GM18508 (cell line): Measurements from ENCODE around the gene BLMH.
"Not testable (repeated sequence)": the region's sequence is repeated elsewhere in the genome, so short reads cannot be mapped to it uniquely, and the experiment has no call there.

Experiments
- ATAC-seq: cut with Tn5 transposase; IDR thresholded peaks from one replicate; pipeline ENCODE4 v1.9.1; 2021; ENCODE audit warnings: moderate number of reproducible peaks; ENCODE audit not compliant: insufficient read depth, unreplicated experiment

BLMH gene

GRCh38 chr17:30234296-30234695 lies 57.4 kb downstream of the BLMH start:
- no peak for ATAC-seq

- ATAC-seq = no peak
These were observed 58.8 kb downstream of the BLMH start for GRCh38 chr17:30232824-30233427.

DNA sequence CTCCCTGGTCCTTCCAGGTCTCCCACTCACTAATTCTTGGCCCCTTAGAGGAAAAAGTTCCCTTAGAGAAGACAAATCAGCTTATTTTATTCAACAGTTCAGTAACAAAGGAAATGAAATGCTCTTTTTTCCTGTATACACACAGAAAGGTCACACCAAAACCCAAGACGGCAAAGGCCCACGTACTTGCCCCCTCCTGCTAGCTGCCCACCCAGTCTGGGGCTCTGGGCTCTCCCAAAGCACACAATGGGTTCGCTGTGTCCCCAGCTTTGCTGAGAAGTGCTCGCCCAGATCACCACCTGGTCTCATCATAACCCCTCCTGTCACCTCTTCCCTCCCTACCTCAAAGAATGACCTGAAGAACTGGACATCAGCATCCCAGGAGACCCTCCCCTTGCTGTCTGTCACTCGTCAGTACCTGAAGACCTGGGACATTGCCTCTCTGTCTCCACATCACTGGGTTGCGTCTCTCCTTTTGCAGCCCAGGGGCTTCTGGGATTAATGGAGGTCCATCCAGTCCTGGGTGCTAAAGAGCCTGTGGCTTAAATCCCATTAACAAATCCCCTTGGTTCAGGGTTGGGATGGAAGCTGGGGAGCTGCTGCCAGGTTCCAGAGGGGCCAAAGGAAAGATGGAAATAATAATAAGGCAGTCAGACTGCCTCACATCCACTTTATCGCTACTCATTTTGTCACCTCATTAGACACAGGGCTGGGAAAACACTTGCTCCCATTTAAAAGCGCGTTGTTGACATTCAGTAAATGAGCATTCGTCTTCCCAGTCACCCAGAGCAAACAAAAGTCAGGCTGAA lies 59.5 kb downstream of the BLMH start:
- ATAC-seq = no peak

GRCh38 chr17:30230596-30231125 lies 61.1 kb downstream of the BLMH start:
- ATAC-seq = no peak

- not testable (repeated sequence) for ATAC-seq
These were observed 61.7 kb downstream of the BLMH start for GRCh38 chr17:30230009-30230408.

DNA sequence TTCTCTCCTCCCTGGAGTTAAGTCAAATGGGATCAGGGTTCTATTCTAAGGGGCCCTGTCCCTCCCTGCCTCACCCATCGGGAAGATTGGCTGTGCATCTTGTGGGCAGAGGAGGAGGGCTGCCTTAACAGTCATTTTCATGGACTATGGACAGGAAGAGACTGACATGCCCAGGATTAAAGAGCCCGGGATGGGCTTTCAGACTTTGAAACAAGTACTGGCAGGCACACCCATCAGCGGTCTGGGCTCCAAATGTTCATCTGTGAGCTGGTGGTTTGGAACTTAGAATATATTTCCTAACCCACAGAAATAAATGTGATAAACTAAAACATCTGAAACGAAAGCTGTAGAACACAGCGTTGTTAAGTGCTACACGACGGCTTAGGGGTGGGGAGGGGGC lies 62.7 kb downstream of the BLMH start:
- ATAC-seq = no peak

DNA sequence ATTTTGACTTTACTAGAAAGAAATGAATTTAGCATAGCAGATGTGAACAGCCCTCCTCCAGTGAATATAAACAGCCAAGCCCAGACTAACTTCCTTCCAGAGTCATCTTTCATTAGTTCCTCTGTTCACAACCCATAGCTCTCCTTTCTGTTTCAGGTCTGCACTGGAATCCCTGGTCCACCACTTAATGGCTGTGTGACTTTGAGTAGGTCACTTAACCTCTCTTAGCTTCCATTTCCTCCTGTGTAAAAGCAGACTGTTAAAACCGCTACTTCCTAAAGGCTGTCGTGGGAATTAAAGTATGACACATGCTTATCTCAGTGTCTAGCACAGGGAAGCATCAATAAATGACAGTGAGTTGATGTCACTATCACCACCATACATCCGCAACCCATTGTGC lies 63.7 kb downstream of the BLMH start:
- ATAC-seq = no peak

GRCh38 chr17:30226878-30227277 lies 64.9 kb downstream of the BLMH start:
- ATAC-seq = no peak

DNA sequence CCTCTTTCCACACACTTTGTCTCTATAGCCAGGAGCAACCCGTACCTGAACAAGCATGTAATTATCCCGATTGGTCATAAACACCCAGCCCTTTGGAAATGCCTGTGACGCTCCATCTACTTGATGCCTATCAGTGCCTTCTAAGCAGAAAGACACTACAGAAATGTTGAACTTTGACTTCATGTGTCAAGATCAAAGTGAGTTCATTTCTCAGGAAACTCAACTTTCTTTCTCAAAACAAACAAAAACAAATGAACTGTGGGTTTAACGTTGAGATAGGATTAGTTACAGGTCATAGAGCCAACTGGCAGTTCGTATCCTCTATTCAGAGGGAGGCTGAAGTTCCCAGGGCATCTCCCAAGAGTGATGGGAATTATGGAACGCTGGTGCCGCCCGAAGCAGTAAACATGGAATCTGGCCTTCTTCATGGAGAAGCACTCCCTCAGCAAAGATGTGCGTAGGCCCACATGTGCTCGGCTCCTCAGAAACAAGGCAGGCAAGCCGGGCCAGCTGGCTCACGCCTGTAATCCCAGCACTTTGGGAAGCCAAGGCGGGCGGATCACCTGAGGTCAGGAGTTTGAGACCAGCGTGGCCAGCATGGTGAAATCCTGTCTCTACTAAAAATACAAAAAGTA lies 65.7 kb downstream of the BLMH start:
- no peak for ATAC-seq

GRCh38 chr17:30225112-30225511 lies 66.6 kb downstream of the BLMH start:
- no peak for ATAC-seq

DNA sequence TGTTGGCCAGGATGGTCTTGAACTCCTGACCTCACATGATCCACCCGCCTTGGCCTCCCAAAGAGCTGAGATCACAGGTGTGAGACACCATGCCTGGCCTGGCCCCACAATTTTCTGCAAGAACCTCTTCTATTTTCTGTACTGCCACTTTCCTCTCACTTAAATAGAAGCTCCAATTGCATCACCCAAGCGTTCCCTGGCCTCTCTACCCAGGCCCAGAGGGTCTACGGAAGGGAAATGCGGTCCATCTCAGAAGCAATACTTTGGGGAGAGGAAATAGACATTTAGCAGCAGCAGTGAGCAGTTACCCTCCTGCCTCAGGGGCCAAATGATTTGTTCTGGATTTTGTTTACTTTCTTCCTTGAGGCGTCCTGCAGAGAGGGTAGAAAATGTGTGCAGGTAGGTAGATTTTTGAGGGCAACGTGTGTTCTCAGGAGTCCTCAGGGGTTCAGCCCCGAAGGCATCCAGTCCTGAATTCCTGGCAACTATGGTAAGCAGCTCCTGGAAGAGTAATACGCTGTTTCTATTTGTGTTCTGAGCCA lies 67.3 kb downstream of the BLMH start:
- no peak for ATAC-seq

DNA sequence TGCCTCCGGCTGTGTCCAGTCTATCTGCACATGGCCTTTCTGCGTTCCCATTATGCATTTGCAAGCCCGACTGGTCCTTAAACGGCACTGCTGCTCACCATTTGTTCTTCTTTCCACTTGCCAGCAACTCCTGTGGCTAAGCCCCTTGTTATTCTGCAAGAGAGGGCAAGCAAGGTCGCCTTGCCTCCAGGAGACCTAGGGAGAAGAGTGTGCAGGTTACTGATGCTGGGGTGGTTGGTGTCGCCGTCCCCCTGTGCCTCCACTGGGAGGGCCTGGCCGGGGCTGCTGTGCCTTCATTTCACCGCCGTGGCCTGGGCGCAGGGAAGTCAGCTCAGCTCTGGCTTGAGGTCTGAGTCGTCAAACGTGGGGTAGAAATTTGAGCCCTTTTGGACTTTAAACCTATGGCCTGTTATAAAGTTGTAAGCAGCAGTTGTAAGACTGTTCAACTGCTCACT lies 69.0 kb downstream of the BLMH start:
- ATAC-seq = no peak

DNA sequence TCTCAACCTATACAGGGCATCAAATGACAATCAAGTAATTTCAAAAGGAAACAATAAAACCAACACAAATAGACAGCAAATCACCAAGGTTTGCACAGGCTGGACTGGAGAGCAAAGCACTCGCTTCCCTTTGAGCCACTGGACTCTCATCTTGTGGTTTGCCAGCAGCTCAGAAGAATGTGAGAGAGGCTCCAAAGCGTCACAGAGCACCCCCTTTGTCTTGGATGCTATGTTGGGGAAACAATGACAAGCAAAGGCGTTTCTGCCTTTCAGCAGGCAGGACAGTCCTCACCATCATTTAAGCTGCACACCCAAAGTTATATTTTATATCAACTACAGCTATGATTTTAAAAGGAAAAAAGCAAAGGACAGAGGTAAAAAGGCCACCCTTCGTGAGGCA lies 69.5 kb downstream of the BLMH start:
- ATAC-seq = no peak

DNA sequence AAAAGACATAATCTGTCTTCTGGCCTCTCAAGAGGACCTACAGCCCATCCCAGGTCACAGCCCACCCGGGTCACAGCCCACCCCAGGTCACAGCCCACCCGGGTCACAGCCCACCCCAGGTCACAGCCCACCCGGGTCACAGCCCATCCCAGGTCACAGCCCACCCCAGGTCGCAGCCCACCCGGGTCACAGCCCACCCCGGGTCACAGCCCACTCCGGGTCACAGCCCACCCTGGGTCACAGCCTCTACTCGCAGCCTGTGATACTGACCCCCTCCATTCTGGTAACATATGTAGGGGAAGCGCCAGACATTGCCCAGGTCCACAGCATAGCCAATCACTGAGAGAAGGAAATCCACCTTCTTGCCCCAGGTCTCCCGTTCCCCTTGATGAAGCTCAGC lies 70.4 kb downstream of the BLMH start:
- no peak for ATAC-seq

DNA sequence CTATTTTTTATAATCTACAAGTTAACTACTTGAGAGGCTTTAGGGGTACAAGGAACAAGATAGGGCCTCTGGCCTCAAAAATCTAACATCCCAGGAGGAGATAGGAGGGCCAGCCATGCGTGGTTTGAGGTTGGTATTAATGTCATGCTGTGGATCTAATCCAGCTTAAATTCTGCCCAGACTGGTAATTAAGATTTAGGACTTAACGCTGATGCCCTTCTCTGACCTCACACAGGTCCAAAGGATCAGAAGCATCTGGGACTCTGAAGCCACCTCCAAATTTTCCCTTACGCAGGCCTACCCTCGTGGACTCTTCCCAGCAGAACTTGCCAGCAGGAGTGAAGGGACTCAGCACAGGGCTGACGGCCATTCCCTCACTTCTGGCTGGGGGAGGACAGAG lies 71.3 kb downstream of the BLMH start:
- no peak for ATAC-seq

DNA sequence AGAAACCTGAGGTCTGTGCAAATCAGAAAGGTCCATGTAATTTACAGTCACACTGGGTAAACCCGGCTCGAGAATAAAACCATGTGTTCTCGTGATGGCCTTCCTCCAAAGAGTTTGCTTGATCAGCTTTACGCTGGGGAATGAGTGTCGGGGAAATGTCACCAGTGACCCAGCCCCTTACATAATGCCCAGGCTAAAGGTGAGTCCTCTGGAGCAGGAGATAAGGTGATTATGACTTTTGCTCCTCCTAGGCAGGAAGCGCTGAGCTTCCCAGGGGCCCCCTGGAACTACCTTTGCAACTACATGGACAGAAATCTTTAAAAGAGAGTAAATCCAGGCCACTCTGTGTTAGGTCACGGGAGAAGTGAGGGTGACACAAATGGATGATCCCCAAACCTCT lies 71.9 kb downstream of the BLMH start:
- no peak for ATAC-seq

DNA sequence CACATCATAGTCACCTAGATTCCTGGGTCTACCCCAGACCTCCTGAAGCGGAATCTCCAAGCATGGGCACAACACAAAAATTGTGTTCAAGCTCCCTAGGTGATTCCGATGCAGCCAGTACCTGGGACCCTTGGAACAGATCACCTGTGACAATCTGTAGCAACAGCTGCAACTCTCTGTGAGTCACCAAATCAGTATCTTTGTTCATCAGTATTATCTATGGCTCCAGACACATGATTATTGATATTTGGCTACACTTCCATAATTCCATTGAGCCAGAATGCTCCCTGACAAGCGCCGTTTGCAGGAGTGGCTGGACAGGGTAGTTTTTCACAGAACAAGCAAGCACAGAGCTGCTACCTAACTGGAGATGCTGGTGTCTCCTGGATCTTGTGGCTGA lies 72.4 kb downstream of the BLMH start:
- no peak for ATAC-seq

DNA sequence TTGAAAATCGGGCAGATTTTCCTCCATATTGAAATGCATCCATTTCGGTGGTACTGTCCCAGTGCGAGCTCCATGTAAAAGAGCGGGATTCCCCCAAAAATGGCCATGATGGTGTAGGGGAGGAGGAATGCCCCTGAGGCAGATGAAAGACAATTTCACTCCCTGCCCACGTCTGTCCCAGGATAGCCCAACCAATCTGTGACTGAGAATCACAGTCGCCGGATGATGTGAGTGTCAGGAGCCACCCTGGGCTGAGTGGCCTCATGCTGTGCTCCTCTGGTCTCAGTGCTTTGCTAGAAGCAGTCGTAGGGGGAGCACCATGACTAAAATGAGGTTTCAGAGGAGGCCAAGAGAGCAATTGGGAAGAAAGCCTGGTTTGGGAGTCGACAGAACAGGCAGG lies 72.9 kb downstream of the BLMH start:
- ATAC-seq = no peak

- ATAC-seq = no peak
These were observed 73.9 kb downstream of the BLMH start for GRCh38 chr17:30217746-30218245.

GRCh38 chr17:30217054-30217453 lies 74.7 kb downstream of the BLMH start:
- ATAC-seq = no peak

- ATAC-seq = no peak
These were observed 79.0 kb downstream of the BLMH start for GRCh38 chr17:30212750-30213149.
